GM04504 (cell line): Measurements from ENCODE around the gene MCF2L2.

Source experiments
- DNase-seq: peaks from one replicate; pipeline ENCODE4 v3.0.0-alpha.2; 2012; ENCODE audit warnings: low read depth

MCF2L2 gene

DNA sequence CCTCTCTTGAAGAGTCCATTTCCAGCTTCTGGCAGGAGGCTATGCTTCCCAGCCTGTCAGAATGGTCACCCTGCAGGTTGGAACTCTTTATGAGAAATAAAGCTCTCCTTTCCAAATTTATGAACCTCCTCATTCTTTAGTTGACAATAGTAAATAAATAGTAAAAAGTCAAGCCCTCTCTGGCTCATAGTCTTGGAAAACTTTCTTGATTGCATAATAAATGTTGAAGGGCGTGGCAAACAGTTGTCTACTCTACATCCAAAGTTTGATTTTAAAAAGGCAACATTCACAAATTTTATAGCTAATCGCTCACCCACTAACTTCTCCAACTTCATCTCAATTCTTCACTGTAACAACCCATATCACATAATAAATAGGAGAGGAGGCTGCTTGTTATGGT is 58.8 kb downstream of the MCF2L2 start:
- DNase-seq, result no peak

- no peak for DNase-seq
Observed at GRCh38 chr3:183369117-183369516, 59.3 kb downstream of the MCF2L2 start.

DNA sequence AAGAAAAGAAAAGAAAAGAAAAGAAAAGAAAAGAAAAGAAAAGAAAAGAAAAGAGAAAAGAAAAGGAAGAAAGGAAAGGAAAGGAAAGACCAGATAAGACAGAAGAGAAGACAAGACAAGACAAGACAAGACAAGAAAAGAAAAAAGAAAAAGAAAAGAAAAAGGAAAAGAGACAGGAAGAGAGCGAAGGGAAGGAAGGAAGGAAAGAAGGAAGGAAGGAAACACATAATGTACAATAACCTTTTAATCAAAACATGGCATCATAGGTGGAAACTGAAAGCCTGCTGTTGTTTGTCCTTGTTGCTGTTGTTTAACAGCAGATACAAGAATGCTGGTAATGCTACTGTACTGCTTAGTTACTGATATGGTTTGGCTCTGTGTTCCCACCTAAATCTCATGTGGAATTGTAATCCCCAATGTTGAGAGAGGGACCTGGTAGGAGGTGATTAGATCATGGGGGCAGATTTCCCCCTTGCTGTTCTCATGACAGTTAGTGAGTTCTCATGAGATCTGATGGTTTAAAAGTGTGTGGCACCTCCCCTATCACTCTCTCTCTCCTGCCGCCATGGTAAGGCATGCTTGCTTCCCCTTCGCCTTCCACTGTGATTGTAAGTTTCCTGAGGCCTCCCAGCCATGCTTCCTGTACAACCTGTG is 67.3 kb downstream of the MCF2L2 start:
- no peak for DNase-seq

- no peak for DNase-seq
Observed at GRCh38 chr3:183359036-183359435, 69.4 kb downstream of the MCF2L2 start.

DNA sequence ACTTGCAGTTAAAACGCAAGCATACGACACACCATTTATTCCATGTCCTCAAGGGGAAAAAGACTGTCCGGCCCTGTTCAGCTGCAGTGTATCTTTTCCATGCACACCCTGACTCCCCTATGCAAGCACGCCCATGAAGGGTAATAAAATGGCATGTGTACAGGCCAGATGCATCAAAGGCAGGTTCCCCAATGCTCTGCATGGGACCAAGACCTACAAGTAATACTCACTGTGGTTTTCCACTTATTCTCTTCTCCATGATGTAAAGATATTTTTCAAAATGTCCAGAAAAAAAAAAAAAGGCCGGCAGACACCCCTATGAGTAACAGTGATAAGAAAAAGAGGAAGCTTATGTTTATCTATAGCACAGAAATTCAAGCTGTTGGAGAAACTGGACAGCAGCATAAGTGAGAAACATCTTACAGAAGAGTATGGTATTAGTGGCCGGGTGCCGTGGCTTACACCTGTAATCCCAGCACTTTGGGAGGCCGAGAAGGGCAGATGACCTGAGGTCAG is 70.8 kb downstream of the MCF2L2 start:
- DNase-seq, result no peak

DNA sequence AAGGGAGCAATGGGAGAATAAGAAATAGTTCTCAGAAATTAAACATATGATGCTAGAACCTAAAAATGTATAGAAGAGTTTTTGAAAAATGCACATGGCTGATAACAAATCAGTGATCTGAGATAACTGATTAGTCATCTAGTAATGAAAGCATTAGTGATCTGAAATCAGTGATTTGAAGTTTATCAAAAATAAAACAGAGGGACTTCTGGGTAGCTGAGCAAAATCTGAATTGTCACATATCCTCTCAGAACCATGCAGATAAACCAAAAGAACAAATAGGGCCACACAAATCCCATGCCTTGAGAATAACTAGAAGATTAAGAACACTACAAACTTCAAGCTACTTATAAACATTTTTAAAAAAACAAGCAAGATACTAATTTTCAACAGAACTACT is 71.5 kb downstream of the MCF2L2 start:
- DNase-seq, result no peak

DNA sequence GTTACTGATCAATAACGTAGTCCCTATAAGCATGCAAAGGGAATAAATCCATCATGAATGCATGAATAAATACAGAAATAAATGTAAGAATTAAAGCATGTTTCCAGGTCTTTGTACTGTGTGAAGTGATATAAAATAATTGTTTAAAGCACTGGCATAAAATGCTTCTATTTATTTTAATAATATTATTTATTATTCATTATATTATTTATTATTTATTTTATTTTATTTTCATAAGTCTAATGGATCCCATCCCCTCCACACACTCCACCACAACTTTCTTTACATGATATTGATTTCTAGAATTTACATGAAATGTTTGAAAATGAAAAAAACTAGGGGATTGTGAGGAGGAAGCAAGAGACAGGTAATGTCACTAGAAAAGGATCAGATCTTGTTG is 73.5 kb downstream of the MCF2L2 start:
- DNase-seq, result no peak

DNA sequence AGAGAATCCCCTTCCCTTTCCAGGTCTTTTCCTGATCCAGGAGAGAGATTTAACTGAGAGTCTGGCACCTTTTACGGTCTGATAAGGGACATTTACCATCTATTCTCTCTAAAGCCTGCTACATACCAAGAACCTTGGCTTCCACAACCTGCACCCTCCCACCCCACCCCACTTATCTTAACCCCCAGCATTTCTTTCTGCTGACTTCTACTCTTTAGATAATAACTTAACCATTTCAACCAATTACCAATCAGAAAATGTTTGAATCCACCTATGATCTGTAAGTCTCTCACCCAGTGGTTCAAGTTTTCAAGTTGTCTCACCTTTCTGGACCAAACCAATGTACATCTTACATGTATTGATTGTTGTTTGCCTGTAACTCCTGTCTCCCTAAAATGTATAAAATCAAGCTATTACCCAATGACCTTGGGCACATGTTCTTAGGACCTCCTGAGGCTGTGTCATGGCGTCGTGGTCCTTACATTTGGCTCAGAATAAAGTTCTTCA is 74.0 kb downstream of the MCF2L2 start:
- DNase-seq, result no peak

DNA sequence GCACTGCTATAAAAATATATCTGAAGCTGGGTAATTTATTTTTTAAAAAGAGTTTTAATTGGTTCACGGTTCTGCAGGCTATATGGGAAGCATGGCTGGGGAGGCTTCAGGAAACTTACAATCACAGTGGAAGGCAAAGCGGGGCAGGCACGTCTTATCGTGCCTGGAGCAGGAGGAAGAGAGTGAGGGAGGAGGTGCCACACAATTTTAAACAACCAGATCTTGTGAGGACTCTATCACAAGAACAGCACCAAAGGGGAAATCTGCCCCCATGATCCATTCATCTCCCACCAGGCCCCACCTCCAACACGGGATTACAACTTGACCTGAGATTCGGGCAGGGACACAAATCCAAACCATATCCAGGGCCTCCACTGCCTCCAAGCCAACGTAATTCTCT is 75.0 kb downstream of the MCF2L2 start:
- no peak for DNase-seq

DNA sequence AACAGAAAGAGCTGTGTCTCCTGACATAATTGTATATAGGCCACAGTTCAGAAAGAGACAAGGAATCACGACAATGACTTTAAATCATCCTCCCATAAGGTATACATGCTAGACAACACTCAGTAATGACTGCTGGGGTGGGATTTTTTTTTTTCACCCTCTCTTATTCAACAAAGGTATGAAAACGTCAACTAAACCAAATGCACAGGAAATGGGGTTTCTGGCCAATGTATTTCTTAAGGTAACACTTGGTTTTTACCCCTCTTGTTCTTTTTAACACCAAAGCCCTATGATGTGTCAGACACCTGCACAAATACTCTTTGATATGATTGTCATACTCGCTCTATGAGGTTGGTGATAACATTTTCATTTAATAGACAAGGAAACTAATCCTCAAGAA is 78.3 kb downstream of the MCF2L2 start:
- DNase-seq, result no peak

DNA sequence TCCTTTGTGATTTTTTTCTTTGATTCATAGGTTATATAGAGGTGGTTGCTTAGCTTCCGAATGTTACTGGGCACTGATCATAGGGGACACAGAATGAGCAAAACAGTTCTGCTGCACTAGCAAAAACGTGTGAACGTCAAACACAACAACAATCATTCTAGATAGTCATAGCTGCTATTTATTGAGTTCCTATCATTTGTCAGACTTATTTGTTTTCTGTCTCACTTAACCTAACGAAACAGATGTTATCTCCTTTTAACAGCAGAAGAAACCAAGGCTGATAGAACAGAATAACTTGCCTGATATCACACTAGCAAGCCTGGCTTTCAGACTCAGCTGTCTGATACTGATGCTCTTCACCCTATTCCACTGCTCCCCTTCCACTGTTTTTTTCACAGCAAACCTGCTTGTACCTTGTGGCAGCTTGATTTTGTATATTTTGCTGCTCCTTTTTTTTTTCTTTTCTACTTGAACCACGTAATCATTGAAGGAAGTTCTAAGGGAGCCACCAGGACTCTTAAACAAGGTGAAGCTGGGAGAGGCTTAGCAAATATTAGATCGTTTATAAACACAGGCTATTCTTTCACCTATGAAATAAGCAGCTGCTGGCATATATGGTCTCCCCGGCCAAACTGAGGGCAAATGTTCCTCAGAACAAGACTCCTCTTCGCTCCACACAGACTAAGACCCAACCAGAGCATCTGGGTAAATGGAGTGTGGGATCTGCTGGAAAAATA is 78.8 kb downstream of the MCF2L2 start:
- DNase-seq, result no peak

DNA sequence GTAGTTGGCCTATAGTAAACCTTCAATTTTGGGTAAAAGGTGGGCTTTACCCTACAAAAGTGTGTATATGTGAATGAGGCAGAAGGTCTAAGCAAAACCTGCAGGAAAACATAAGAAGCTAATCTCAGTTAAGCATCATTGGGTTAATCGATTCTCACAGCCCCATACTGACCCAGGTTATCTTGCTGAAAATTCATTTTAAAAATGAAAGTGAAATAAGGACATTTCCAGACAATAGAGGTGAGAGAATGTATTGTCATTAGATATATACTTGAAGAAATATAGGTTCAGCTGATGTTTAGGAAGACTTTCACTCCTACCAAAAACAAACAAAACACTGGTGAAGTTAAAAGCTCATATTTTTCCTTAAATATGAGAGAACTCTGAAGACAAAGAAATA is 85.6 kb downstream of the MCF2L2 start:
- DNase-seq, result no peak

DNA sequence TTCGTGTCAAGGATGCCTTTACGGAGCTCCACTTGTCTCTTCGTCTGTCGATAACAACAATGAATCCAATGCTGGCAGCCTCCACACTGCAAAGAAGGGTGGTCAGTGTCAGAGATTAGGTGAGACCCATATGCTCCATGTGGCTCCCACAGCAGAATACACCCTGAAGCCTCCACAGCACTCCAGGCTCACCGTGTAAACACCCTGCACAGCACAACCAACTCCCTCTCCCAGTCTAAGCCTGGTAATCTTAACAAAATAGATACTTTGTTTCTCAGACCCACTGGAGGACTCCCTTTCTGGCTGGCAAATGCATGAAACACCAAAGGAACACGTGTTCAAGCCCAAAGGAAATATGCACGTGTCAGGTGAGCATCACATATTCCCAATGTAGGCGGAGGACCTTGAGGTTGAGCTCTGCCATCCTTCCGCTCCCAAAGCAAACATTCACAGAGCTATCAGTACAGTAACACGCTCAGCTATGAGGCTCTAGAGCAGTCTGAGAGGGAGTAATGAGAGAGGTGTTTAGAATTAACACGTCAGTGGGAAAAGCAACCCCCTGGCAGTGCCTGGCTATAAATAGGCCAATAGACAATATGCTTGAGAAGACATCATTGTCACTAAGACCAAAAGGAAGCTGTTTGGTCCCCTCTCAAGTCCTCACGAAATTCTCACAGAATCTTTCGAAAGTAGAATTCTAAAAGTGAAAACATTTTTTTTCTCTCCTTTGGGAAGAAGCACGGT is 86.7 kb downstream of the MCF2L2 start:
- DNase-seq, result no peak

DNA sequence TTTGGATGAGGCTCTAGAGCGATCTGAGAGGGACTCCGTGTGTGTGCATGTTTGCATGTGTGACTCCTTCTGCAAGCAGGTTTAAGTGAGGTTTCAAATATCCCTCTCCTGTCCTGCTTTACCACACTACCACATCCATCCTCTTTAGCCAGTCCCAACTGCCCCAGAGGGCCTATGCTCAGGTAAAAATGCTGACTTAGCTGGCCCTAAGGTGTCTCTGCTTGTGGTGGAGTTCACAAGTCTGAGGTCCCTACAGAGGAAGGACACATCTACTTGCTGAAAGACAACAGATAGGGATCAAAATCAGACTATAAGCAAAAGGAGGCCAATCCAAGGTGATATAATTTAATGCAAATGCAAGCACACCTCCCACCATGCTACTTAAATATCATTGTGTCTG is 88.2 kb downstream of the MCF2L2 start:
- no peak for DNase-seq

- no peak for DNase-seq
Observed at GRCh38 chr3:183339461-183340086, 88.8 kb downstream of the MCF2L2 start.

DNA sequence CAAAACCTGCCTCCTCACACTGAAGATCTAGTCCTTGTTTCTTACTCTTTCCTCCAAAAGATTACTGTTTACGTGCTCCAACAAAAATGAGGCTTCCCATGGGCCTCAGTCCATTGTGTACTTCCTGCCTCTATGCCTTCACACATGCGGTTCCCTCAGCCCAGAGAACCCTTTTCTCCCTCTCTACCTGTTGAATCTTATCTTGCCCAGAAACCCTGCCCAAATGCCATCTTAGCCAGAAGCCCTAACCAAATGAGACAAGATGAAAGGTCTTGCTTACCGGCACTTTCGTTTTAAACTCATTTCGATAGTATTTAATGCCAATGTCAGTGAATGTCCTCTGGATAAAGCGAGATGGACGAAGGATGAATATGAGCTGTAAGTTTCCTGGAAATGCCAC is 89.9 kb downstream of the MCF2L2 start:
- no peak for DNase-seq

GRCh38 chr3:183332487-183332886 is 95.9 kb downstream of the MCF2L2 start:
- DNase-seq, result no peak

GRCh38 chr3:183331498-183331897 is 96.9 kb downstream of the MCF2L2 start:
- DNase-seq, result no peak

GRCh38 chr3:183330881-183331280 is 97.5 kb downstream of the MCF2L2 start:
- no peak for DNase-seq

GRCh38 chr3:183329543-183329942 is 98.9 kb downstream of the MCF2L2 start:
- DNase-seq, result no peak

GRCh38 chr3:183328823-183329222 is 99.6 kb downstream of the MCF2L2 start:
- DNase-seq, result no peak

DNA sequence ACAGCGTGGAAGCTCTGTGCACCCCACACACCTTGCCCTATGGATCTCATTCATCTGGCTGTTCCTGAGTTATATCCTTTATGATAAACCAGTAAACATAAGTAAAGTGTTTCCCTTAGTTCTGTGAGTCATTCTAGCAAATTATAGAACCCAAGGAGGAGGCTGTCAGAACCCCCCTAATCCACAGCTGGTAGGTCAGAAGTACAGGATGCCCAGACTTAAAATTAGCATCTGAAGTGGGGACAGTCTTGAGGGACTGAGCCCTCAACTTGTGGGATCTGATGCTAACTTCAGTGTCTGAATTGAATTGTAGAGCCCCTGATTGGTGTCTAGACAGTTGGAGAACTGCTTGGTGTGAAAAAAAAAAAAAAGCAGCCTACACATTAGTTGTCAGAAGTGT is 100.3 kb downstream of the MCF2L2 start:
- DNase-seq, result no peak
